Measurements from ENCODE around the gene USP2. TPM values are rescaled to one million over a fixed set of nuclear protein-coding genes. Genes with fewer than 3 reads are reported as not detected.

The USP2 gene
- total and polyA plus RNA-seq, 2 of the 8 experiments (the other 6 are each of a cell fraction or from before 2014, with no cell fraction given), result 2.2 to 6.9 TPM

- no peak for DNase-seq (ENCODE audit: low read depth in 1 of 2, low spot score in 2 of 2)
- TF ChIP-seq E2F6 (IDR thresholded peaks at IDR 0.05) (peak; percentile 62), MAX (IDR thresholded peaks at IDR 0.05) (peak; percentile 32; the same call in 1 of the 2 replicates), RFX5 (IDR thresholded peaks at IDR 0.05; ENCODE audit: borderline replicate concordance, low read depth, low read length) (no peak)
- no peak overlapping the region for H2AFZ ChIP-seq (ENCODE audit: low read length)
- no peak overlapping the region for H3K23ac ChIP-seq (ENCODE audit: insufficient read length)
- FAIRE-seq, result no peak
- peaks cover 2% of the 10 kb centered on the region in 2 experiments for H4K20me1 ChIP-seq (replicated peaks in 1 of 2; ENCODE audit: control insufficient read depth in 1 of 2, insufficient read depth in 2 of 2, low read length in 2 of 2)
- H3K4me3 ChIP-seq (ENCODE audit: extremely low read depth in 1 of 4, insufficient read depth in 2 of 4, low read depth in 3 of 4, low read length in 4 of 4), result peak overlapping the region in 1 of 4 experiments; percentile 68; a peak in 1 of 8 replicates
- peak overlapping the region; percentile 91; the same call in 1 of the 2 replicates for H2BK5ac ChIP-seq (ENCODE audit: low read depth, low read length)
- H2BK15ac ChIP-seq (ENCODE audit: low read length), result peak overlapping the region; percentile 98
- no peak overlapping the region for H3K27ac ChIP-seq (ENCODE audit: low read depth, low read length)
- peak overlapping the region; percentile 36 for H2BK120ac ChIP-seq (replicated peaks; ENCODE audit: low read depth, low read length)
- peak overlapping the region; percentile 98; the same call in 1 of the 2 replicates for H2BK12ac ChIP-seq (ENCODE audit: low read depth, low read length)
- peaks cover 33% of the 10 kb centered on the region for H3K23me2 ChIP-seq (ENCODE audit: low read depth, low read length)
- H3K4me2 ChIP-seq (ENCODE audit: insufficient read depth in 1 of 2, low read depth in 2 of 2, low read length in 2 of 2), result peak overlapping the region; percentile 47 to 97
- H3K9me3 ChIP-seq (ENCODE audit: insufficient read depth in 2 of 2, low read depth in 1 of 2, low read length in 1 of 2), result no peaks in the 10 kb centered on the region
- ChIA-PET POLR2A (ENCODE audit: partially characterized antibody) (interaction anchor here (1.0 to 5.4 kb wide), 5 partner anchors 12 to 224 kb away, joined by 3 to 44 read pairs (median 28); a partner anchor contains a TSS), CTCF (ENCODE audit: partially characterized antibody) (interaction anchor here (1.6 to 16.8 kb wide), 6 partner anchors 10 to 61 kb away, joined by 4 to 415 read pairs (median 12); partner anchors contain the start of genes C1QTNF5, MFRP, RNF26 and USP2)
- no peaks in the 10 kb centered on the region for H3K79me2 ChIP-seq (ENCODE audit: control insufficient read depth in 1 of 2, insufficient read depth in 2 of 2, low read length in 2 of 2)
- H3K9ac ChIP-seq (replicated peaks in 1 of 4; ENCODE audit: extremely low read depth in 1 of 4, low read depth in 3 of 4, low read length in 3 of 4), result no peak overlapping the region
- peak overlapping the region; percentile 88 for H4K8ac ChIP-seq (ENCODE audit: extremely low read depth, insufficient read depth, low read length)
- H3K4ac ChIP-seq (replicated peaks; ENCODE audit: insufficient read length, low read depth, low read length), result peak overlapping the region; percentile 45
- H3K56ac ChIP-seq (replicated peaks; ENCODE audit: insufficient read length, low read depth, low read length), result no peak overlapping the region
- H2BK20ac ChIP-seq (ENCODE audit: low read length), result peak overlapping the region; percentile 96; the same call in 1 of the 2 replicates
- peak overlapping the region; percentile 93; the same call in 1 of the 2 replicates for H2AK5ac ChIP-seq (ENCODE audit: low read depth, low read length)
- peak overlapping the region; percentile 79; the same call in 1 of the 2 replicates for H3K18ac ChIP-seq (ENCODE audit: extremely low read depth, low read length)
- H3K27me3 ChIP-seq (replicated peaks in 1 of 4; ENCODE audit: control insufficient read depth in 3 of 4, extremely low read depth in 1 of 4, insufficient read depth in 3 of 4, low read length in 3 of 4), result peaks cover 5 to 40% (median 32%) of the 10 kb centered on the region in 4 experiments
- no peaks in the 10 kb centered on the region for H3K36me3 ChIP-seq (ENCODE audit: control insufficient read depth in 2 of 4, insufficient read depth in 4 of 4, low read length in 3 of 4)
- H3K4me1 ChIP-seq (replicated peaks in 1 of 4; ENCODE audit: control insufficient read depth in 3 of 4, insufficient read depth in 4 of 4, low read length in 3 of 4), result peaks cover 11 to 53% (median 48%) of the 10 kb centered on the region in 4 experiments
- H4K5ac ChIP-seq (ENCODE audit: insufficient read length, low read depth, low read length), result no peak overlapping the region
- peak overlapping the region; percentile 94 for H4K91ac ChIP-seq (replicated peaks; ENCODE audit: insufficient read length, low read length)
- no peak overlapping the region for H3K14ac ChIP-seq (ENCODE audit: insufficient read length)
- WGBS, 2 experiments (ENCODE audit: extremely low coverage in 1 of 2, insufficient coverage in 1 of 2, insufficient read length in 1 of 2, insufficient replicate concordance in 2 of 2, low coverage in 1 of 2, low lambda C conversion rate in 2 of 2, missing lambda C conversion rate in 1 of 2), result 83% methylated on average over 4 of the region's 11 CpGs; no CpG with 5 or more reads in 1 of the 2 experiments
- no peaks in the 10 kb centered on the region for H3K79me1 ChIP-seq (ENCODE audit: low read depth, low read length)
Measured at GRCh38 chr11:119319700-119320239, 61.7 kb downstream of the USP2 start.
